HepG2 (cell line): Measurements from ENCODE around the gene PDE3A. TPM values are rescaled to one million over a fixed set of nuclear protein-coding genes. Genes with fewer than 3 reads are reported as not detected.

ENCODE experiments used
- ATAC-seq: fragments of 200-7000 bp; cut with Tn5 transposase; 3 replicates; pipeline ENCODE4 v1.9.1; 2020; ENCODE audit warnings: mild to moderate bottlenecking, moderate library complexity
- BruUV-seq: library from RNA; stranded (reverse); fragments of 400-500 nt; replicated peaks from 2 replicates; lab custom pipeline; 2021; lab: Mats Ljungman, UMichigan
- CTCF ChIA-PET: fragments of 300-600 bp; formaldehyde crosslinking; extraction: SDS; loops from one replicate; lab custom pipeline; 2021; ENCODE audit warnings: low total read pairs, inconsistent platforms, low intra/inter-chr PET ratio; lab: Yijun Ruan, JAX
- POLR2A ChIA-PET: fragments of 350-600 bp; sonication (Branson Sonifier 250); formaldehyde crosslinking; loops from one replicate; lab custom pipeline; 2020; ENCODE audit warnings: antibody characterized with exemption, inconsistent platforms; lab: Yijun Ruan, JAX
- DNase-seq: peaks from one replicate; pipeline ENCODE4 v3.0.0-alpha.2; 2015; ENCODE audit warnings: low spot score
- FAIRE-seq: peaks from 3 replicates; lab custom pipeline; 2011; peaks lifted over from hg19 to GRCh38; lab: Jason Lieb, UNC
- H2AFZ ChIP-seq: one replicate; pipeline ENCODE4 v1.6.1; 2011; ENCODE audit warnings: low read length, inconsistent platforms
- H3K27ac ChIP-seq: fragments of 300-600 bp; 3 replicates; pipeline ENCODE4 v1.8.0; 2011; ENCODE audit warnings: mixed run types, mild to moderate bottlenecking, mixed read lengths, low read length, inconsistent platforms; ENCODE audit not compliant: insufficient read depth; ENCODE audit errors: extremely low read length
- H3K27me3 ChIP-seq, 2 experiments: fragments of 200-600 bp in 1 of 2; 2 replicates in 1 of 2; 3 replicates in 1 of 2; pipeline versions ENCODE4 v1.6.0 to v1.8.0; 2011; ENCODE audit warnings: low read length in 2 of 2, mild to moderate bottlenecking in 2 of 2, moderate library complexity in 2 of 2, inconsistent platforms in 1 of 2; ENCODE audit not compliant: insufficient read depth in 2 of 2, control insufficient read depth in 1 of 2
- H3K36me3 ChIP-seq, 2 experiments: fragments of 200-600 bp in 1 of 2; replicated peaks in 1 of 2; 2 replicates in 1 of 2; 3 replicates in 1 of 2; pipeline versions ENCODE4 v1.5.1 to v1.8.0; 2011; ENCODE audit warnings: low read length in 2 of 2, inconsistent platforms in 1 of 2; ENCODE audit not compliant: insufficient read depth in 2 of 2, control insufficient read depth in 1 of 2
- H3K4me1 ChIP-seq: 2 replicates; pipeline ENCODE4 v1.5.1; 2012; ENCODE audit warnings: low read length, inconsistent platforms; ENCODE audit not compliant: insufficient read depth
- H3K4me2 ChIP-seq: 2 replicates; pipeline ENCODE4 v1.6.0; 2011; ENCODE audit warnings: low read depth, low read length, inconsistent platforms
- H3K4me3 ChIP-seq, 3 experiments: fragments of 200-600 bp in 1 of 3; sonication (generic), shearing (Covaris generic) in 1 of 3; replicated peaks in 1 of 3; 2 replicates each; pipeline ENCODE4 v1.5.1; 2011 to 2016; ENCODE audit warnings: low read length in 3 of 3, inconsistent platforms in 2 of 3, low read depth in 2 of 3, mild to moderate bottlenecking in 2 of 3, control low read depth in 1 of 3, mixed read lengths in 1 of 3; ENCODE audit not compliant: insufficient read depth in 1 of 3
- H3K79me2 ChIP-seq: one replicate; pipeline ENCODE4 v1.6.1; 2011; ENCODE audit warnings: low read length, inconsistent platforms; ENCODE audit not compliant: insufficient read depth
- H3K9ac ChIP-seq: 2 replicates; pipeline ENCODE4 v1.6.0; 2011; ENCODE audit warnings: mild to moderate bottlenecking, low read depth, low read length, inconsistent platforms; ENCODE audit not compliant: insufficient read depth
- H3K9me3 ChIP-seq: 2 replicates; pipeline ENCODE4 v1.5.1; 2012; ENCODE audit warnings: mild to moderate bottlenecking, low read length
- H4K20me1 ChIP-seq: 2 replicates; pipeline ENCODE4 v1.6.0; 2011; ENCODE audit warnings: inconsistent platforms, mild to moderate bottlenecking, low read length, moderate library complexity; ENCODE audit not compliant: insufficient read depth
- DMTF1 ChIP-seq: sonication (generic); formaldehyde crosslinking; IDR thresholded peaks from 2 replicates; pipeline ENCODE4 v1.4.0; 2020; ENCODE audit warnings: mild to moderate bottlenecking, missing genetic modification reagents
- PRMT3 ChIP-seq: sonication (generic); formaldehyde crosslinking; IDR thresholded peaks from 2 replicates; pipeline ENCODE4 v1.8.1; 2022; ENCODE audit warnings: low read depth, mild to moderate bottlenecking, moderate library complexity, missing genetic modification reagents, borderline replicate concordance
- RELA ChIP-seq: sonication (generic); formaldehyde crosslinking; IDR thresholded peaks from 2 replicates; pipeline ENCODE4 v1.4.0; 2020; ENCODE audit warnings: missing genetic modification reagents
- REPIN1 ChIP-seq: sonication (generic); formaldehyde crosslinking; IDR thresholded peaks from 2 replicates; pipeline ENCODE4 v1.8.0; 2022; ENCODE audit warnings: missing genetic modification reagents, low read depth, mild to moderate bottlenecking, borderline replicate concordance
- SIX4 ChIP-seq: sonication (generic); formaldehyde crosslinking; IDR thresholded peaks from 2 replicates; pipeline ENCODE4 v1.4.0; 2020; ENCODE audit warnings: missing genetic modification reagents
- ZBTB38 ChIP-seq: sonication (generic); formaldehyde crosslinking; IDR thresholded peaks from 2 replicates; pipeline ENCODE4 v1.5.1; 2020; ENCODE audit warnings: mild to moderate bottlenecking, missing genetic modification reagents
- ZNF329 ChIP-seq: sonication (generic); formaldehyde crosslinking; IDR thresholded peaks from 2 replicates; pipeline ENCODE4 v1.9.0; 2021; ENCODE audit warnings: low read depth, mild to moderate bottlenecking, missing genetic modification reagents
- ZNF546 ChIP-seq: sonication (generic); formaldehyde crosslinking; conservative IDR thresholded peaks from 2 replicates; pipeline ENCODE4 v1.8.1; 2023; ENCODE audit warnings: mild to moderate bottlenecking, missing genetic modification reagents
- ZNF576 ChIP-seq: sonication (generic); formaldehyde crosslinking; IDR thresholded peaks from 2 replicates; pipeline ENCODE4 v1.4.0; 2020; ENCODE audit warnings: mild to moderate bottlenecking, missing genetic modification reagents
- WGBS: methylation state at CpG from one replicate; pipeline ENCODE4 v1.1.6; 2017; ENCODE audit warnings: low lambda C conversion rate; 5-methylcytosine and 5-hydroxymethylcytosine counted together
- in situ Hi-C: cut with HindIII; loops from 2 replicates; pipeline ENCODE4 v1.10.0; 2017; ENCODE audit warnings: low pct_unique_long_range_greater_than_20kb; ENCODE audit not compliant: extremely low pct_ligation_motif_present
- intact Hi-C: fragments of 100-400 bp; cut with micrococcal nuclease; formaldehyde crosslinking; loops from one replicate; pipeline ENCODE4 v1.10.0; 2022; ENCODE audit not compliant: unreplicated experiment
- polyA plus RNA-seq, 8 experiments: library from polyadenylated mRNA; depleted of rRNA in 3 of 8; stranded (reverse) in 7 of 8; unstranded in 1 of 8; fragments of >200 nt; fragmentation: Illumina TruSeq in 4 of 8; extraction: Trizol in 4 of 8; gene quantifications; 2 replicates each; pipeline versions ENCODE4 v1.2.1 to v1.2.3, GENCODE V29; 2011 to 2016; ENCODE audit warnings: low read depth in 4 of 8, missing spikeins in 1 of 8, mixed read lengths in 1 of 8; ENCODE audit not compliant: insufficient read depth in 1 of 8
- total RNA-seq, 5 experiments: library from RNA; depleted of rRNA; stranded (reverse); fragments of >200 nt; fragmentation: Illumina TruSeq; extraction: Trizol; gene quantifications; 2 replicates each; pipeline ENCODE4 v1.2.3, GENCODE V29; 2016; ENCODE audit warnings: low read depth in 1 of 5

The PDE3A gene
- total and polyA plus RNA-seq, 2 of the 13 experiments (the other 11 are each of a cell fraction or from before 2014, with no cell fraction given): 0.77 to 1.5 TPM

DNA sequence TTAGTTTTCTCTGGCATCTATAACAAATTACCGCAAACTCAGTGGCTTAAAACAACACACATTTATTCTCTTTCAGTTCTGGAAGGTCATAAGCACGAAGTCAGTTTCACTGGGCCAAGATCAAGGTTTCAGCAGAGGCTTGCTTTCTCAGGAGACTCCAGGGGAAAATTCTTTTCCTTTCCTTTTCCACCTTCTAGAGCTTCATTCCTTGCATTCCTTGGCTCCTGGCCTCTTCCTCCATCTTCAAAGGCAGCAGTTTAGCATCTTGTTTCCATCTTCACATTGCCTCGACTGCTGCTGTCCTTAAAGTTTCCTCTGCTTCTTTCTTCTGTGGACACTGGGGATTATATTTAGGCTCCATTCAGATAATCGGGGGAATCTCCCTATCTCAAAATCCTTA lies 106.1 kb downstream of the PDE3A start (continued):
- no peak for TF ChIP-seq RELA (CRISPR knock-in tag)
- no peak for TF ChIP-seq SIX4

DNA sequence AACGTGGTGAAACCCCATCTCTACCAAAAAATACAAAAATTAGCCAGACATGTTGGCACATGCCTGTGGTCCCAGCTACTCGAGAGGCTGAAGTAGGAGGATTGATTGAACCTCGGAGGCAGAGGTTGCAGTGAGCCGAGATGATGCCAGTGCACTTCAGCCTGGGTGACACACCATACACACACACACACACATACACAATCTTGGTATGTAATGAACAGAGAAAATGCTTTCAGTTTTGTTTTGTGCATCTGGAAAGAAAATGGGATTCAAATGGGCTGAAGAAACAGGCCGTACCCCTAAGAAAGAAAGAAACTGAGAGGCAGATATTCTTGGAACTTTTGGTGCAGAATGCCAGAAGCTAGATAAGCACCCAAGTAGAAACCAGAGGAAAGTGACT lies 107.2 kb downstream of the PDE3A start:
- in situ Hi-C loops: no loop called here
- no peak for TF ChIP-seq REPIN1 (CRISPR knock-in tag)
- TF ChIP-seq ZNF576 (CRISPR knock-in tag): no peak
- no peak for TF ChIP-seq PRMT3 (CRISPR knock-in tag)
- no peak for TF ChIP-seq ZNF546
- no peak for TF ChIP-seq DMTF1 (CRISPR knock-in tag)
- TF ChIP-seq ZNF329 (CRISPR knock-in tag): no peak
- TF ChIP-seq ZBTB38 (CRISPR knock-in tag): no peak

More for the DNA sequence above, 107.2 kb downstream of the PDE3A start:
- H3K9me3 ChIP-seq: no peaks in the 10 kb centered on the region
- H3K36me3 ChIP-seq: no peaks in the 10 kb centered on the region
- no TSS peak for BruUV-seq
- no peak overlapping the region for H3K4me2 ChIP-seq
- H3K27me3 ChIP-seq: no peaks in the 10 kb centered on the region
- CTCF ChIA-PET: no interaction called here
- ATAC-seq: no peak
- no peak overlapping the region for H2AFZ ChIP-seq
- DNase-seq: no peak
- no peak for FAIRE-seq
- intact Hi-C loops: no loop called here
- no peak overlapping the region for H3K4me3 ChIP-seq
- POLR2A ChIA-PET: no interaction called here
- no peaks in the 10 kb centered on the region for H3K4me1 ChIP-seq
- H4K20me1 ChIP-seq: no peaks in the 10 kb centered on the region
- no peaks in the 10 kb centered on the region for H3K79me2 ChIP-seq
- H3K27ac ChIP-seq: no peak overlapping the region
- WGBS: 19% methylated on average over 5 of the region's 5 CpGs
- no peak overlapping the region for H3K9ac ChIP-seq
